H54 (cell line): ENCODE results near the gene PCYT2.

Experiments used
- DNase-seq: peaks from one replicate; pipeline ENCODE4 v3.0.0; 2011; ENCODE audit warnings: low spot score, mixed read lengths; ENCODE audit not compliant: insufficient read length
- FAIRE-seq: peaks from 3 replicates; lab custom pipeline; 2011; peaks lifted over from hg19 to GRCh38; lab: Jason Lieb, UNC
- POLR2A ChIP-seq: IDR thresholded peaks from 2 replicates; pipeline ENCODE4 v1.6.1; 2011; ENCODE audit warnings: low read depth, mild to moderate bottlenecking, low read length

The PCYT2 gene

GRCh38 chr17:81885454-81885853 lies 25.7 kb downstream of the PCYT2 start:
- DNase-seq (no peak), FAIRE-seq (no peak)
- no peak for TF ChIP-seq POLR2A

- no peak for DNase-seq
- TF ChIP-seq POLR2A = no peak
- no peak for FAIRE-seq
Observed at GRCh38 chr17:81884968-81885367, 26.2 kb downstream of the PCYT2 start.

GRCh38 chr17:81884520-81884919 lies 26.7 kb downstream of the PCYT2 start:
- no peak for DNase-seq

GRCh38 chr17:81879121-81879520 lies 32.1 kb downstream of the PCYT2 start:
- no peak for TF ChIP-seq POLR2A

More at GRCh38 chr17:81884520-81884919, 26.7 kb downstream of the PCYT2 start:
- no peak for FAIRE-seq
- no peak for TF ChIP-seq POLR2A

GRCh38 chr17:81878294-81878693 lies 32.9 kb downstream of the PCYT2 start:
- no peak for FAIRE-seq
- no peak for DNase-seq
- no peak for TF ChIP-seq POLR2A

More at GRCh38 chr17:81879121-81879520, 32.1 kb downstream of the PCYT2 start:
- DNase-seq (no peak), FAIRE-seq (no peak)

- FAIRE-seq = no peak
- no peak for TF ChIP-seq POLR2A
- DNase-seq = no peak
Observed at GRCh38 chr17:81877569-81877968, 33.6 kb downstream of the PCYT2 start.

- FAIRE-seq (no peak), DNase-seq (peak; percentile 90)
- peak; percentile 82 for TF ChIP-seq POLR2A
Observed at GRCh38 chr17:81871387-81872230, 39.6 kb downstream of the PCYT2 start.

- TF ChIP-seq POLR2A = no peak
- no peak for DNase-seq
- no peak for FAIRE-seq
Observed at GRCh38 chr17:81870981-81871386, 40.2 kb downstream of the PCYT2 start, which contains the start of gene ARHGDIA. Gene ARHGDIA (minus strand): TSS chr17:81871337. CDS start chr17:81869930, 1,407 bp downstream.

GRCh38 chr17:81870131-81870980 lies 40.8 kb downstream of the PCYT2 start:
- DNase-seq = no peak
- no peak for FAIRE-seq
- no peak; the same call in none of the 2 replicates for TF ChIP-seq POLR2A

- TF ChIP-seq POLR2A = no peak; the same call in 1 of the 2 replicates
- FAIRE-seq (no peak), DNase-seq (no peak)
Observed at GRCh38 chr17:81869221-81870130, 41.7 kb downstream of the PCYT2 start.

GRCh38 chr17:81868674-81869220 lies 42.5 kb downstream of the PCYT2 start:
- TF ChIP-seq POLR2A = peak; percentile 15; the same call in 1 of the 2 replicates
- no peak for FAIRE-seq
- peak; percentile 77 for DNase-seq

- no peak for FAIRE-seq
- peak; percentile 45 for TF ChIP-seq POLR2A
- DNase-seq = no peak
Observed at GRCh38 chr17:81867991-81868673, 43.1 kb downstream of the PCYT2 start.
